HUDEP-2 (cell line): ENCODE measurements around the gene WFS1.

Experiments used
- DNase-seq, 76 experiments: peaks; one replicate each; lab custom pipeline; 2025; ENCODE audit not compliant: unreplicated experiment in 76 of 76; lab: John Stamatoyannopoulos, UW

Gene WFS1

GRCh38 chr4:6258741-6259140 lies 10.9 kb upstream of the WFS1 start:
- peak in 1 of 76 experiments; percentile 1 for DNase-seq

- no peak for DNase-seq
Measured at GRCh38 chr4:6259886-6260285, 9.8 kb upstream of the WFS1 start.

- DNase-seq: no peak
Measured at GRCh38 chr4:6262176-6262575, 7.5 kb upstream of the WFS1 start.

GRCh38 chr4:6262847-6263487 lies 6.7 kb upstream of the WFS1 start:
- DNase-seq: no peak

- no peak for DNase-seq
Measured at GRCh38 chr4:6263526-6264224, 6.0 kb upstream of the WFS1 start.

GRCh38 chr4:6264225-6264540 lies 5.5 kb upstream of the WFS1 start:
- DNase-seq: peak in 29 of 76 experiments; percentile 0 to 51 (median 16)

GRCh38 chr4:6265546-6265945 lies 4.1 kb upstream of the WFS1 start:
- DNase-seq: no peak

- DNase-seq: no peak
Measured at GRCh38 chr4:6267573-6267972, 2.1 kb upstream of the WFS1 start.

GRCh38 chr4:6268650-6269615 lies 717 bp upstream of the WFS1 start:
- no peak for DNase-seq

GRCh38 chr4:6270636-6271121 lies 1.0 kb downstream of the WFS1 start:
- no peak for DNase-seq

GRCh38 chr4:6271206-6271605 lies 1.6 kb downstream of the WFS1 start:
- DNase-seq: no peak

GRCh38 chr4:6271701-6272465 lies 2.2 kb downstream of the WFS1 start:
- DNase-seq: no peak

GRCh38 chr4:6272863-6273660 lies 3.4 kb downstream of the WFS1 start:
- no peak for DNase-seq

GRCh38 chr4:6273661-6273990 lies 4.0 kb downstream of the WFS1 start:
- no peak for DNase-seq

GRCh38 chr4:6275351-6275750 lies 5.7 kb downstream of the WFS1 start:
- DNase-seq: no peak

- DNase-seq: no peak
Measured at GRCh38 chr4:6275898-6276806, 6.5 kb downstream of the WFS1 start.

GRCh38 chr4:6277139-6277802 lies 7.6 kb downstream of the WFS1 start:
- no peak for DNase-seq
